HG02642 (cell line): ENCODE measurements around the gene PACC1.

Experiments used
- ATAC-seq: cut with Tn5 transposase; IDR thresholded peaks from one replicate; pipeline ENCODE4 v1.9.1; 2021; ENCODE audit warnings: mild to moderate bottlenecking; ENCODE audit not compliant: unreplicated experiment, poor library complexity

PACC1 gene

GRCh38 chr1:212414328-212415106 lies at the start of gene PACC1:
TSS of gene PACC1 (minus strand) at chr1:212414886. CDS start at chr1:212414757, 129 bp downstream.
- ATAC-seq, result peak; percentile 96

GRCh38 chr1:212463565-212464285 lies 49.0 kb upstream of the PACC1 start:
- ATAC-seq, result no peak

- ATAC-seq, result no peak
Observed at GRCh38 chr1:212461916-212462660, 47.4 kb upstream of the PACC1 start.

- no peak for ATAC-seq
Observed at GRCh38 chr1:212460376-212460775, 45.7 kb upstream of the PACC1 start.

- no peak for ATAC-seq
Observed at GRCh38 chr1:212459656-212460055, 45.0 kb upstream of the PACC1 start.

- no peak for ATAC-seq
Observed at GRCh38 chr1:212458817-212459216, 44.1 kb upstream of the PACC1 start.

- ATAC-seq, result no peak
Observed at GRCh38 chr1:212457740-212458338, 43.2 kb upstream of the PACC1 start.

GRCh38 chr1:212455803-212456528 lies 41.3 kb upstream of the PACC1 start:
- peak; percentile 63 for ATAC-seq

GRCh38 chr1:212455401-212455800 lies 40.7 kb upstream of the PACC1 start:
- ATAC-seq, result no peak

GRCh38 chr1:212454741-212455140 lies 40.1 kb upstream of the PACC1 start:
- no peak for ATAC-seq

- ATAC-seq, result no peak
Observed at GRCh38 chr1:212453156-212453857, 38.6 kb upstream of the PACC1 start.

GRCh38 chr1:212452323-212453155 lies 37.9 kb upstream of the PACC1 start:
- no peak for ATAC-seq

- no peak for ATAC-seq
Observed at GRCh38 chr1:212451416-212452322, 37.0 kb upstream of the PACC1 start.

GRCh38 chr1:212450331-212450881 lies 35.7 kb upstream of the PACC1 start:
- no peak for ATAC-seq

- ATAC-seq, result no peak
Observed at GRCh38 chr1:212447478-212447877, 32.8 kb upstream of the PACC1 start.

- ATAC-seq, result no peak
Observed at GRCh38 chr1:212446333-212446732, 31.6 kb upstream of the PACC1 start.

GRCh38 chr1:212442408-212442807 lies 27.7 kb upstream of the PACC1 start:
- no peak for ATAC-seq
